Ishikawa (cell line): ENCODE measurements around the gene MYPOP.
A peak's percentile ranks its signal among the peaks of the same experiment; 100 is the strongest.

ENCODE experiments used
- CEBPB ChIP-seq: IDR thresholded peaks from 2 replicates; pipeline ENCODE4 v1.6.1; 2012
- CREB1 ChIP-seq: IDR thresholded peaks from 2 replicates; pipeline ENCODE4 v1.6.1; 2012; ENCODE audit warnings: low read depth
- EGR1 ChIP-seq: IDR thresholded peaks from 2 replicates; pipeline ENCODE4 v1.6.1; 2012
- EP300 ChIP-seq: IDR thresholded peaks from 2 replicates; pipeline ENCODE4 v1.6.1; 2012; ENCODE audit warnings: borderline replicate concordance
- FOXM1 ChIP-seq: IDR thresholded peaks from 2 replicates; pipeline ENCODE4 v1.6.1; 2012; ENCODE audit warnings: low read depth, borderline replicate concordance
- MAX ChIP-seq: IDR thresholded peaks from 2 replicates; pipeline ENCODE4 v1.6.1; 2012
- NFIC ChIP-seq: IDR thresholded peaks from 2 replicates; pipeline ENCODE4 v1.6.1; 2012
- RAD21 ChIP-seq: IDR thresholded peaks from 2 replicates; pipeline ENCODE4 v1.6.1; 2012; ENCODE audit warnings: low read depth
- REST ChIP-seq: IDR thresholded peaks from 2 replicates; pipeline ENCODE4 v1.6.1; 2012; ENCODE audit warnings: low read depth, mild to moderate bottlenecking
- TAF1 ChIP-seq: IDR thresholded peaks from 2 replicates; pipeline ENCODE4 v1.6.1; 2012; ENCODE audit warnings: low read depth, mild to moderate bottlenecking
- TCF12 ChIP-seq: IDR thresholded peaks from 2 replicates; pipeline ENCODE4 v1.6.1; 2012; ENCODE audit warnings: low read depth
- TEAD4 ChIP-seq: IDR thresholded peaks from 2 replicates; pipeline ENCODE4 v1.6.1; 2012
- USF1 ChIP-seq: IDR thresholded peaks from 2 replicates; pipeline ENCODE4 v1.6.1; 2012
- YY1 ChIP-seq: IDR thresholded peaks from 2 replicates; pipeline ENCODE4 v1.6.1; 2012; ENCODE audit warnings: low read depth
- ZBTB7A ChIP-seq: IDR thresholded peaks from 2 replicates; pipeline ENCODE4 v1.6.1; 2012; ENCODE audit warnings: low read depth

Gene MYPOP

GRCh38 chr19:45917421-45918091, 15.1 kb upstream of the MYPOP start:
- TF ChIP-seq FOXM1 (no peak), RAD21 (no peak), ZBTB7A (no peak), CEBPB (no peak), TAF1 (no peak), NFIC (no peak), YY1 (no peak), REST (no peak), MAX (no peak), CREB1 (no peak)

GRCh38 chr19:45913874-45914830, 11.7 kb upstream of the MYPOP start, which contains the start of gene NANOS2:
Gene NANOS2 (minus strand): TSS chr19:45914778. CDS start chr19:45914693, 85 bp downstream.
- TF ChIP-seq TEAD4 = no peak
- TF ChIP-seq RAD21 = peak; percentile 59

GRCh38 chr19:45911291-45911690, 8.9 kb upstream of the MYPOP start:
- TF ChIP-seq CREB1 (no peak), TCF12 (no peak), NFIC (no peak), REST (no peak), MAX (no peak), CEBPB (no peak), FOXM1 (no peak), RAD21 (no peak), USF1 (no peak), TAF1 (no peak), TEAD4 (no peak), ZBTB7A (no peak), YY1 (no peak), EGR1 (no peak), EP300 (no peak)

- no peak for TF ChIP-seq YY1
- TF ChIP-seq TEAD4 = no peak
- no peak for TF ChIP-seq CREB1
- TF ChIP-seq EP300 = no peak
- no peak for TF ChIP-seq RAD21
Observed at GRCh38 chr19:45908956-45909355, 6.5 kb upstream of the MYPOP start.

GRCh38 chr19:45906221-45906620, 3.8 kb upstream of the MYPOP start:
- TF ChIP-seq REST = no peak
- no peak for TF ChIP-seq USF1
- no peak for TF ChIP-seq EP300
- TF ChIP-seq YY1 = no peak
- no peak for TF ChIP-seq TCF12
- no peak for TF ChIP-seq TEAD4
- TF ChIP-seq RAD21 = no peak
- no peak for TF ChIP-seq EGR1
- TF ChIP-seq CEBPB = no peak
